Ovary (tissue), 9 donors: ENCODE data around the gene SLC5A7. TPM values are rescaled to one million over a fixed set of nuclear protein-coding genes. Genes with fewer than 3 reads are reported as not detected.

ENCODE experiments used
- DNase-seq, 5 donors: peaks; one replicate each; pipeline ENCODE4 v3.0.0-alpha.2; 2019 to 2020
- H3K27ac ChIP-seq, 2 donors: fragments of 200-600 bp; one replicate each; pipeline versions ENCODE4 v1.5.1 to v1.8.0; 2019 to 2022
- H3K27me3 ChIP-seq: fragments of 200-600 bp; one replicate; pipeline ENCODE4 v1.8.0; 2022
- H3K36me3 ChIP-seq: fragments of 200-600 bp; sonication (generic); one replicate; pipeline ENCODE4 v1.5.1; 2019
- H3K4me1 ChIP-seq: one replicate; pipeline ENCODE4 v1.8.1; 2013; ENCODE audit warnings: mild to moderate bottlenecking, moderate library complexity; ENCODE audit not compliant: insufficient read depth
- H3K4me3 ChIP-seq: fragments of 200-600 bp; sonication (generic); one replicate; pipeline ENCODE4 v1.5.1; 2017
- H3K9me3 ChIP-seq, 2 donors: fragments of 200-600 bp in 1 of 2; sonication (generic) in 1 of 2; one replicate each; pipeline versions ENCODE4 v1.5.1 to v1.8.1; 2013 to 2019; ENCODE audit warnings: mild to moderate bottlenecking in 1 of 2, moderate library complexity in 1 of 2
- CTCF ChIP-seq, 3 donors: fragments of 450-650 bp in 2 of 3; fragments of 200-600 bp in 1 of 3; IDR thresholded peaks; one replicate each; pipeline versions ENCODE4 v1.5.1 to v1.8.0; 2016 to 2022; ENCODE audit warnings: antibody characterized with exemption in 3 of 3, mild to moderate bottlenecking in 1 of 3
- EP300 ChIP-seq: sonication (generic); formaldehyde crosslinking; IDR thresholded peaks from one replicate; pipeline ENCODE4 v1.6.1; 2017; ENCODE audit warnings: antibody characterized with exemption
- POLR2A ChIP-seq: fragments of 450-650 bp; IDR thresholded peaks from one replicate; pipeline ENCODE4 v1.6.1; 2017; ENCODE audit warnings: antibody characterized with exemption, mild to moderate bottlenecking, moderate library complexity
- WGBS, 3 donors: extraction: QIAGEN DNeasy Blood & Tissue Kit in 1 of 3; methylation state at CpG; one replicate each; pipeline versions ENCODE4 v1.1.5 to v1.1.7; 2013 to 2017; 5-methylcytosine and 5-hydroxymethylcytosine counted together
- intact Hi-C, 4 donors: fragments of 100-400 bp; cut with DNase I; formaldehyde crosslinking; loops; one replicate each; pipeline versions ENCODE4 v1.11.0 to v1.15.1; 2022 to 2023
- polyA plus RNA-seq, 2 donors: library from polyadenylated mRNA; stranded (reverse); fragments of 200-250 nt in 1 of 2; fragments of 350-450 nt in 1 of 2; fragmentation: Illumina TruSeq in 1 of 2; extraction: RNeasy Lipid Tissue Mini Kit (QIAGEN cat#74804) in 1 of 2; gene quantifications; one replicate each; pipeline ENCODE4 v1.2.3, GENCODE V29; 2013 to 2014
- total RNA-seq, 7 donors: library from RNA; depleted of rRNA in 2 of 7; stranded (reverse); fragments of >200 nt in 2 of 7; fragmentation: NEBNext Ultra II Directional in 3 of 7; extraction: Animal tissue kit (Norgen Biotek cat#: 25700) in 3 of 7; gene quantifications; one replicate each; pipeline versions ENCODE4 v1.1.0 to v1.2.4, GENCODE V29; 2016 to 2023
- donor health status: DM: no; HTN: no; CAD: no; lungs with moderate emphysema.
- donor health status: DM: no; HTN: no; CAD: no.
- donor health status: Bipolar disorder and iron deficiency.
- donor health status: DM: yes; HTN: yes; CAD: no.
- donor health status: DM: no; HTN: no; CAD: no.
- donor health status: DM: yes; HTN: yes; CAD: no.

SLC5A7 gene
- total and polyA plus RNA-seq, 9 donors, result 0.02 to 0.61 (median 0.48) TPM; not detected in 5

DNA sequence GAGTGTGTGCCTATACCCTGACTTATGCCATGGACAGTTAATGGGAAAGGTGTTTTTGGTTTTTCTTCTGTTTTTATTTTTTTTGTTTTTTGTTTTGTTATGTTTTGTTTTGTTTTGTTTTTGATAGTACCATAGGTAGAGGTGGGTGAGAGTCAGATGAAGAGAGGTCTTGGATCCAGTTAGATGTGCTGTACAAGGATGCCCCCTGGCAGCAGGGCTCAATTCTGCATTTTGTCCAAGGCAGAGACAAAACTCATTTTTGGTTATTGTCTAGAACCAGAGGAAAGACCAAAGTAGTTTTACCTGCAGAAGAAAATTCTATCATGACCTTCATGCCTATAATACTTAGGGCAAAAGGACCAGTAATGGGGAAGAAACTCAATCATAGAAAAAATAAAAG is 48.5 kb downstream of the SLC5A7 start:
- Histone ChIP-seq H3K36me3 (no peaks in the 10 kb centered on the region), H3K4me3 (no peak overlapping the region), H3K27me3 (no peaks in the 10 kb centered on the region), H3K4me1 (no peaks in the 10 kb centered on the region), H3K9me3 (no peaks in the 10 kb centered on the region), H3K27ac (no peak overlapping the region)
- TF ChIP-seq POLR2A (no peak), CTCF (IDR thresholded peaks at IDR 0.05) (no peak), EP300 (no peak)
- DNase-seq, result no peak
- intact Hi-C loops, result no loop called here

GRCh38 chr2:108048752-108049151 is 62.4 kb downstream of the SLC5A7 start:
- H3K4me1 ChIP-seq, result no peaks in the 10 kb centered on the region
- TF ChIP-seq CTCF (IDR thresholded peaks at IDR 0.05), result no peak
- TF ChIP-seq POLR2A, result no peak
- TF ChIP-seq EP300, result no peak
- intact Hi-C loops, result no loop called here
- DNase-seq, result no peak
- H3K27me3 ChIP-seq, result no peaks in the 10 kb centered on the region
- H3K9me3 ChIP-seq, result no peaks in the 10 kb centered on the region
- no peaks in the 10 kb centered on the region for H3K36me3 ChIP-seq
- no peak overlapping the region for H3K27ac ChIP-seq
- WGBS, 3 donors, result 60 to 72% (median 70%) methylated on average over 5 of the region's 5 CpGs
- H3K4me3 ChIP-seq, result no peak overlapping the region

DNA sequence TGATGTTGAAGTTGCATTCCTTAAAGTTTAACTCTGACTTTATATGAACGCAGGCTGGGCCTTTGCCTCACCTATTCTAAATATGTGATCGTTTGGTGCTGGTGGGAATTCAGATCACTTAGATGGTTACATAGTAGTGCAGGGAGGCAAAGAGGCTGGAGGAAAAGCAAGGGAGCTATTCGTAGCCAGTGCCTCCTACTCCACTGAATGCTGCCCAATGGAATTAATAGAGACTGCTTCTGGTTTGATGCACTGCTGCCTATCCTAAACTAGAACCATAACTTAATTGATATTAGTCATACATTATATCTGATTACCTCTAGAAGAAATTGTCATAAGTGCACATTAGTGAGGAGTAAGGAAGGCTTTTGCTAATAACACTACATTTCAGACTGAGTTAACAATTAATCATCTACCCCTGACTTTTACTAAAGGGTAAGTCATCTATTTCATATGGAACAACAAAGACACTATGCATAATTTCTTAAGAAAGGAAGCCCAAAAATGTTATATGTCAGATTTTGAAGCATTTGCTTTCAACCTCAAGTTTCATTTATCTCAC is 72.3 kb downstream of the SLC5A7 start:
- H3K27ac ChIP-seq, result no peak overlapping the region
- 14 to 21% (median 19%) methylated on average over 3 of the region's 3 CpGs for WGBS, 3 donors
- no peak overlapping the region for H3K4me3 ChIP-seq
- no peaks in the 10 kb centered on the region for H3K36me3 ChIP-seq
- H3K27me3 ChIP-seq, result no peaks in the 10 kb centered on the region
- DNase-seq, result no peak
- TF ChIP-seq EP300 (no peak), POLR2A (no peak), CTCF (IDR thresholded peaks at IDR 0.05) (no peak)
- no peaks in the 10 kb centered on the region for H3K4me1 ChIP-seq
- H3K9me3 ChIP-seq, result no peaks in the 10 kb centered on the region
- intact Hi-C loops, result no loop called here

DNA sequence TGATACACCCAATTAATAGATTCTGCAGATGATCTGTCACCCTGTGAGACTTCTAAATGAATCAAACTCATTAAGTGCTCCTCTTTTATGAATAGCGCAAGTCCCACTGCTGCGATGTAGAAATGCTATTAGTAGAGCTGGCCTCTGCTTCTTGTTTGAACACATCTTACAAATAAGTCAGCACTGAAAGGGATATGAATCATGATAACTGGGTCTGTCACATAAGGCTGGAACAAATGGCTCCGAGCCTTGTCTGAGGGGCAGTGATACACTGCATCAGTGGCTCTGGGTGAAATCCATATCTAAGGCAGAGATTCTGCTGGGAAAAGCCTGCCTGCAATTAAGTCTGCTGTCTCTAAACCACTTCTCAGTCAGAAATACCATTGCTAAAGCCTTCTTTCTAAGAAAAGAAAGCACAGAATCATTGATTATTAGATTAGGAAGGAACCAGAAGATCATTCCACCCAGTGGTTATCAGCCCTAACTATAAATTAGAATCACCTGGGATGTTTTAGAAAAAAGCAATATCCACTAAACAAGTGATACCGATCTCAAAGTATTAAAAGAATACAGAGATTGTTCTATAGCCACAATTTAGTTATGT is 75.2 kb downstream of the SLC5A7 start:
- Histone ChIP-seq H3K36me3 (no peaks in the 10 kb centered on the region), H3K4me3 (no peak overlapping the region), H3K4me1 (no peaks in the 10 kb centered on the region), H3K9me3 (no peaks in the 10 kb centered on the region), H3K27ac (no peak overlapping the region), H3K27me3 (no peaks in the 10 kb centered on the region)
- intact Hi-C loops, result no loop called here
- WGBS, 3 donors, result 59 to 67% (median 63%) methylated on average over 4 of the region's 4 CpGs
- TF ChIP-seq EP300, result no peak
- no peak for TF ChIP-seq POLR2A
- TF ChIP-seq CTCF (IDR thresholded peaks at IDR 0.05), result no peak
- no peak for DNase-seq

Other genes starting within 250 kb of the SLC5A7 start
- under 1 TPM in 3 of 7 donors, not detected in 4; 0.10 to 0.23 (median 0.20) TPM for gene RGPD4, start 159.6 kb upstream of the SLC5A7 start, total RNA-seq
- not detected for gene RGPD4, start 159.6 kb upstream of the SLC5A7 start, polyA plus RNA-seq